ENCODE results near the gene PIWIL4.

The PIWIL4 gene

DNA sequence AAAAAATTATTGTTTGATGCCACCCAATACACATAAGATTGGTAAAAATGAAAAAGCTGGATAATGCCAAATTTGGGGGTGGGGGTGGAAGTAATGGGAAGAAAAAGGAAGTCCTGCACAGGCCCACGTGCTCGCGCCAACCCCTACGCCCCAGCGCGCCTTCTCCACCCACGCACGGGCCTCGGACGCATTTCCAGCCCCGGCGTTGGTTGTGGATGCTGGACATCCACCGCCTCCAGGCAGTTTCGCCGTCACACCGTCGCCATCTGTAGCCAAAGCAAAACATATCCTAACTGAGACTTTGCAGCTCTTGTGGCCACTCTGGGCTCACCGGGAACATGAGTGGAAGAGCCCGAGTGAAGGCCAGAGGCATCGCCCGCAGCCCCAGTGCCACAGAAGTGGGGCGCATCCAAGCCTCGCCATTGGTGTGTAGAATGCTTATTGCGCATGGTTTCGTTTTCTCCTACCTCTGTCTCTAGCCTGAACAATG is at the start of gene PIWIL4:
PIWIL4 (plus strand) TSS at position 188 of the 490 bp plus-strand sequence; CDS start at position 339, 151 bp downstream.
- no peaks in the 10 kb centered on the region for H3K9me3 ChIP-seq (ENCODE audit: control insufficient read depth in 2 of 2, low read length in 2 of 2)
- H3K9ac ChIP-seq (ENCODE audit: low read depth in 1 of 2, low read length in 2 of 2), result no peak within 1 kb of the TSS
- no peak within 1 kb of the TSS for H3K27ac ChIP-seq (ENCODE audit: low read depth in 2 of 2, low read length in 2 of 2)
- H3K4me1 ChIP-seq (ENCODE audit: control insufficient read depth in 2 of 2, insufficient read depth in 2 of 2, low read length in 2 of 2), result peaks cover 0 to 6% of the 10 kb centered on the region in 2 donors
- no peak within 1 kb of the TSS for H3K4me3 ChIP-seq (ENCODE audit: low read length in 2 of 2)
- peaks cover 0 to 2% of the 10 kb centered on the region in 2 donors for H3K36me3 ChIP-seq (ENCODE audit: control insufficient read depth in 2 of 2, insufficient read depth in 2 of 2, low read length in 2 of 2)
- no peaks in the 10 kb centered on the region for H3K27me3 ChIP-seq (ENCODE audit: control insufficient read depth in 2 of 2, insufficient read depth in 2 of 2, low read length in 2 of 2)

DNA sequence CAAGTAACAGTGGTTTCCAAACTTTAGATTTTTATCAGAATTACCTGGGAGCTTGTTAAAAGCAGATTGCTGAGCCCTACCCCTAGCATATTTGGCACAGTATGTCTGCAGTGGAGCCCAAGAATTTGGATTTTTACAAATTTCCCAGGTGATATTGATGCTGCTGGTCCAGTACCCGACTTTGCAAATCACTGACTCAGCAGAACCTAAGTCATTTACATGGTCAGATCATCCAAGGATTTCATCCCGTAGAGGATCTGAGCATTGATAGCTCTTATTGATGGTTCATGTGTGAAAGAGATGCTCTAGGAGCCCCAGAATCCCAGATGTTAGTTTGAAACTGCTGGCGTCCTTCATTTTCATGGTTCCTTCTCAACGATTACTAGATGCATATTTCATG is 48.9 kb upstream of the PIWIL4 start:
- no peak overlapping the region for H3K4me3 ChIP-seq (ENCODE audit: low read length in 2 of 2)
- H3K9ac ChIP-seq (ENCODE audit: low read depth in 1 of 2, low read length in 2 of 2), result no peak overlapping the region
- no peaks in the 10 kb centered on the region for H3K27me3 ChIP-seq (ENCODE audit: control insufficient read depth in 2 of 2, insufficient read depth in 2 of 2, low read length in 2 of 2)
- H3K9me3 ChIP-seq (ENCODE audit: control insufficient read depth in 2 of 2, low read length in 2 of 2), result no peaks in the 10 kb centered on the region
- no peaks in the 10 kb centered on the region for H3K36me3 ChIP-seq (ENCODE audit: control insufficient read depth in 2 of 2, insufficient read depth in 2 of 2, low read length in 2 of 2)
- no peak overlapping the region for H3K27ac ChIP-seq (ENCODE audit: low read depth in 2 of 2, low read length in 2 of 2)
- peaks cover 2 to 7% of the 10 kb centered on the region in 2 donors for H3K4me1 ChIP-seq (ENCODE audit: control insufficient read depth in 2 of 2, insufficient read depth in 2 of 2, low read length in 2 of 2)

DNA sequence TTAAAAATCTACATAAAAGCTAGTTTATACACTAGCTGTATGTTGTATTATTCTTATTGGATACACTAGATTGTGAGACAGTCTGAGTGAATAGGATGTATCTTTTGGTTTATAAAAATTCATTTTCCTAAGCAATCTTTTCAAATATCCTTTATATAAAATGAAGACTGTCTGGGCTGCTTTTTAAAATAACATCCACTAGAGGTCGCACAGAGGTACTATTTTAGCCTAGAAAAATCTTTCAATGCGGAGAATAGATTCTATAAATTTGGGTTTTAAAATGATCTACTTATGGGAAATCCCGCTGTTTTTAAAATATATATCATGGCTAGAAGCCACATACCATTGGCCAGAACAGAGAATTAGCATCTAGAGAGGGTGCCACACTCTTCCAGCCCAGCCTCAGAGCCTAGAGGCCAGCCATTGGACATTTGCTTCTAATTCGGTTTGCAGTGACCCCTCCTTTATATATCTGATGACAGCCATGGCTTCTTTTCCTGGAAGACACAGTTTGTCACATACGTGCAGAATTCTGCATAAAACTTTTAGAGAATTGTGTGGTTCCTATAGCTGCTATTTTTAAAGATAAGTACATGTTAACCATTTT is 47.6 kb upstream of the PIWIL4 start:
- H3K4me1 ChIP-seq (ENCODE audit: control insufficient read depth in 2 of 2, insufficient read depth in 2 of 2, low read length in 2 of 2), result peaks cover 0 to 4% of the 10 kb centered on the region in 2 donors
- no peak overlapping the region for H3K27ac ChIP-seq (ENCODE audit: low read depth in 2 of 2, low read length in 2 of 2)
- H3K27me3 ChIP-seq (ENCODE audit: control insufficient read depth in 2 of 2, insufficient read depth in 2 of 2, low read length in 2 of 2), result no peaks in the 10 kb centered on the region
- H3K9ac ChIP-seq (ENCODE audit: low read depth in 1 of 2, low read length in 2 of 2), result no peak overlapping the region
- no peaks in the 10 kb centered on the region for H3K36me3 ChIP-seq (ENCODE audit: control insufficient read depth in 2 of 2, insufficient read depth in 2 of 2, low read length in 2 of 2)
- no peaks in the 10 kb centered on the region for H3K9me3 ChIP-seq (ENCODE audit: control insufficient read depth in 2 of 2, low read length in 2 of 2)
- H3K4me3 ChIP-seq (ENCODE audit: low read length in 2 of 2), result no peak overlapping the region

DNA sequence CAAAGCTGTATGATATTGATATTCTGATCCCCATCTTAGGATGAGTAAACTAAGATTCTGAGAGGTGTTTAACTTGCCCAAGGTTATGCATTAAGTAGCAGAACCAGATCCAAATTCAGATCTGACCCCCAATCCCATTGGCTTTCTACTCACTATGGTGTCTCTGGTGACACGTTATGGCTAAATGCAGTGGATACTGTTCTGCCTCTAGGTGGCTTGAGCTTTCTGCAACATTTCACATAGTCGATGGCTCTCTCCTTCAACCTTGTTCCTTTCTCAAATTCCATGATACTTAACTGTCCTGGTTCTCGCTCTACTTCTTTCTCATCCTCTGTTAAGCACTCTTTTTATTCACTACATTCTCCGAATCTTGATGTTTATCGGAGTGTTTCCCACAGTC is 45.5 kb upstream of the PIWIL4 start:
- no peaks in the 10 kb centered on the region for H3K27me3 ChIP-seq (ENCODE audit: control insufficient read depth in 2 of 2, insufficient read depth in 2 of 2, low read length in 2 of 2)
- no peak overlapping the region for H3K27ac ChIP-seq (ENCODE audit: low read depth in 2 of 2, low read length in 2 of 2)
- no peak overlapping the region for H3K9ac ChIP-seq (ENCODE audit: low read depth in 1 of 2, low read length in 2 of 2)
- no peaks in the 10 kb centered on the region for H3K9me3 ChIP-seq (ENCODE audit: control insufficient read depth in 2 of 2, low read length in 2 of 2)
- no peak overlapping the region for H3K4me3 ChIP-seq (ENCODE audit: low read length in 2 of 2)
- peaks cover 0 to 4% of the 10 kb centered on the region in 2 donors for H3K4me1 ChIP-seq (ENCODE audit: control insufficient read depth in 2 of 2, insufficient read depth in 2 of 2, low read length in 2 of 2)
- no peaks in the 10 kb centered on the region for H3K36me3 ChIP-seq (ENCODE audit: control insufficient read depth in 2 of 2, insufficient read depth in 2 of 2, low read length in 2 of 2)

GRCh38 chr11:94524341-94524740 is 42.8 kb upstream of the PIWIL4 start:
- H3K4me1 ChIP-seq (ENCODE audit: control insufficient read depth in 2 of 2, insufficient read depth in 2 of 2, low read length in 2 of 2), result peaks cover 0 to 4% of the 10 kb centered on the region in 2 donors
- H3K36me3 ChIP-seq (ENCODE audit: control insufficient read depth in 2 of 2, insufficient read depth in 2 of 2, low read length in 2 of 2), result no peaks in the 10 kb centered on the region
- no peak overlapping the region for H3K27ac ChIP-seq (ENCODE audit: low read depth in 2 of 2, low read length in 2 of 2)
- H3K9ac ChIP-seq (ENCODE audit: low read depth in 1 of 2, low read length in 2 of 2), result no peak overlapping the region
- H3K9me3 ChIP-seq (ENCODE audit: control insufficient read depth in 2 of 2, low read length in 2 of 2), result no peaks in the 10 kb centered on the region
- no peaks in the 10 kb centered on the region for H3K27me3 ChIP-seq (ENCODE audit: control insufficient read depth in 2 of 2, insufficient read depth in 2 of 2, low read length in 2 of 2)
- H3K4me3 ChIP-seq (ENCODE audit: low read length in 2 of 2), result no peak overlapping the region

DNA sequence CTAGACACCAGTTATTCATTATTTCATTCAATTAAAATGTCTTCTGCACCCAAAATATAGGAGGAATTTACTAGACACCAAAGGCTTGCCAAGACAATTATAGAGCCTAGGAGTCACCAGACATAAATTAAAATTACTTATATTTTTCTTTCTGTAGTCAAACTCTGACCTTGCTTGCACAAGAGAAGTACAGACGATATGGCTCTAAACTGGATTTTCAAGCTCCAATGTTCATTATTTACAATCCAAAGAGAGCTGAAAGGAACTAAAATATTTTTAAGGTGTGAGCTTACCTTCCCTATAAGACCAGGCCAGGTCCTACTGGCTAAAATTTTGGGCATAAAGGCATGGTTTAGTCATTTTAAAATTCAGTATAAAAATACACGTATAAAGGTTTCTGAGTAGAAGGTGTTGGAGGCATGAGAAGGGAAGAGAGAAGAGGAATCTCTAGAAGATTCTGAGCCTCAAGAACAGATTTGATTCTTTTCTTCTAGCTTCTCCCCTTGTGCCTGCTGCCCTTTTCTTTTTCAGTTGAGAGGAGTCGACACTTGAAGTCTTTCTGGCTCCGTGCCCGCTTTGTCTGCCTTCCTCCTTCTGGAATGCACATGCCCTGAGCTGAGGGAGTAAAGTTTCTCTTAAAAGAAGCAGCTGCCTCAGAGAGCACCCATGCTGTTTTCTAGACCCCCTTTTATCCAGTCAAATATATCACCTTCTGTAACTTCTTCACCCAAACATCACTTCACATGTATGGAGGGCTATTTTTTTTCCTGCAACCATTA is 41.4 kb upstream of the PIWIL4 start:
- Histone ChIP-seq H3K27me3 (ENCODE audit: control insufficient read depth in 2 of 2, insufficient read depth in 2 of 2, low read length in 2 of 2) (no peaks in the 10 kb centered on the region), H3K27ac (ENCODE audit: low read depth in 2 of 2, low read length in 2 of 2) (no peak overlapping the region), H3K9me3 (ENCODE audit: control insufficient read depth in 2 of 2, low read length in 2 of 2) (no peaks in the 10 kb centered on the region), H3K4me3 (ENCODE audit: low read length in 2 of 2) (no peak overlapping the region), H3K36me3 (ENCODE audit: control insufficient read depth in 2 of 2, insufficient read depth in 2 of 2, low read length in 2 of 2) (no peaks in the 10 kb centered on the region), H3K9ac (ENCODE audit: low read depth in 1 of 2, low read length in 2 of 2) (no peak overlapping the region), H3K4me1 (ENCODE audit: control insufficient read depth in 2 of 2, insufficient read depth in 2 of 2, low read length in 2 of 2) (no peaks in the 10 kb centered on the region)

- no peaks in the 10 kb centered on the region for H3K9me3 ChIP-seq (ENCODE audit: control insufficient read depth in 2 of 2, low read length in 2 of 2)
- no peaks in the 10 kb centered on the region for H3K27me3 ChIP-seq (ENCODE audit: control insufficient read depth in 2 of 2, insufficient read depth in 2 of 2, low read length in 2 of 2)
- no peak overlapping the region for H3K9ac ChIP-seq (ENCODE audit: low read depth in 1 of 2, low read length in 2 of 2)
- H3K36me3 ChIP-seq (ENCODE audit: control insufficient read depth in 2 of 2, insufficient read depth in 2 of 2, low read length in 2 of 2), result no peaks in the 10 kb centered on the region
- H3K27ac ChIP-seq (ENCODE audit: low read depth in 2 of 2, low read length in 2 of 2), result no peak overlapping the region
- H3K4me3 ChIP-seq (ENCODE audit: low read length in 2 of 2), result no peak overlapping the region
- H3K4me1 ChIP-seq (ENCODE audit: control insufficient read depth in 2 of 2, insufficient read depth in 2 of 2, low read length in 2 of 2), result no peaks in the 10 kb centered on the region
These were observed 40.3 kb upstream of the PIWIL4 start for GRCh38 chr11:94526645-94527438.

GRCh38 chr11:94528551-94528950 is 38.6 kb upstream of the PIWIL4 start:
- no peak overlapping the region for H3K9ac ChIP-seq (ENCODE audit: low read depth in 1 of 2, low read length in 2 of 2)
- no peaks in the 10 kb centered on the region for H3K9me3 ChIP-seq (ENCODE audit: control insufficient read depth in 2 of 2, low read length in 2 of 2)
- no peaks in the 10 kb centered on the region for H3K4me1 ChIP-seq (ENCODE audit: control insufficient read depth in 2 of 2, insufficient read depth in 2 of 2, low read length in 2 of 2)
- H3K36me3 ChIP-seq (ENCODE audit: control insufficient read depth in 2 of 2, insufficient read depth in 2 of 2, low read length in 2 of 2), result no peaks in the 10 kb centered on the region
- H3K27ac ChIP-seq (ENCODE audit: low read depth in 2 of 2, low read length in 2 of 2), result no peak overlapping the region
- H3K27me3 ChIP-seq (ENCODE audit: control insufficient read depth in 2 of 2, insufficient read depth in 2 of 2, low read length in 2 of 2), result no peaks in the 10 kb centered on the region
- H3K4me3 ChIP-seq (ENCODE audit: low read length in 2 of 2), result no peak overlapping the region

GRCh38 chr11:94532211-94532610 is 35.0 kb upstream of the PIWIL4 start:
- no peaks in the 10 kb centered on the region for H3K36me3 ChIP-seq (ENCODE audit: control insufficient read depth in 2 of 2, insufficient read depth in 2 of 2, low read length in 2 of 2)
- no peak overlapping the region for H3K27ac ChIP-seq (ENCODE audit: low read depth in 2 of 2, low read length in 2 of 2)
- H3K4me3 ChIP-seq (ENCODE audit: low read length in 2 of 2), result no peak overlapping the region
- H3K27me3 ChIP-seq (ENCODE audit: control insufficient read depth in 2 of 2, insufficient read depth in 2 of 2, low read length in 2 of 2), result no peaks in the 10 kb centered on the region
- no peak overlapping the region for H3K9ac ChIP-seq (ENCODE audit: low read depth in 1 of 2, low read length in 2 of 2)
- peaks cover 0 to 13% of the 10 kb centered on the region in 2 donors for H3K4me1 ChIP-seq (ENCODE audit: control insufficient read depth in 2 of 2, insufficient read depth in 2 of 2, low read length in 2 of 2)
- no peaks in the 10 kb centered on the region for H3K9me3 ChIP-seq (ENCODE audit: control insufficient read depth in 2 of 2, low read length in 2 of 2)

GRCh38 chr11:94533206-94533605 is 34.0 kb upstream of the PIWIL4 start:
- Histone ChIP-seq H3K4me3 (ENCODE audit: low read length in 2 of 2) (no peak overlapping the region), H3K36me3 (ENCODE audit: control insufficient read depth in 2 of 2, insufficient read depth in 2 of 2, low read length in 2 of 2) (no peaks in the 10 kb centered on the region), H3K9ac (ENCODE audit: low read depth in 1 of 2, low read length in 2 of 2) (no peak overlapping the region), H3K9me3 (ENCODE audit: control insufficient read depth in 2 of 2, low read length in 2 of 2) (no peaks in the 10 kb centered on the region), H3K4me1 (ENCODE audit: control insufficient read depth in 2 of 2, insufficient read depth in 2 of 2, low read length in 2 of 2) (peaks cover 0 to 20% of the 10 kb centered on the region in 2 donors), H3K27me3 (ENCODE audit: control insufficient read depth in 2 of 2, insufficient read depth in 2 of 2, low read length in 2 of 2) (no peaks in the 10 kb centered on the region), H3K27ac (ENCODE audit: low read depth in 2 of 2, low read length in 2 of 2) (no peak overlapping the region)
